Measurements from ENCODE around the gene ZNF699. TPM values are rescaled to one million over a fixed set of nuclear protein-coding genes. Genes with fewer than 3 reads are reported as not detected.
"Not testable (repeated sequence)": the region's sequence is repeated elsewhere in the genome, so short reads cannot be mapped to it uniquely, and the experiment has no call there.

ZNF699 gene
- total RNA-seq, 1 donor from 2014 or later = 11.0 TPM

- Histone ChIP-seq H3K36me3 (peaks cover 0 to 27% of the 10 kb centered on the region in 2 donors), H3K4me1 (peaks cover 15% of the 10 kb centered on the region), H3K27me3 (no peaks in the 10 kb centered on the region), H3K27ac (peak within 1 kb of the TSS; percentile 75), H3K9me3 (peaks cover 3% of the 10 kb centered on the region), H3K4me3 (peak within 1 kb of the TSS; percentile 85 to 90)
- intact Hi-C loops (cut with DNase I) = no loop called here
- TF ChIP-seq POLR2A (IDR thresholded peaks at IDR 0.05) (peak in 1 of 2 donors; percentile 5), POLR2AphosphoS5 (IDR thresholded peaks at IDR 0.05; ENCODE audit: insufficient read depth in 1 of 2, low read depth in 1 of 2) (peak; percentile 78 to 93)
- TF ChIP-seq, protein P1, sequence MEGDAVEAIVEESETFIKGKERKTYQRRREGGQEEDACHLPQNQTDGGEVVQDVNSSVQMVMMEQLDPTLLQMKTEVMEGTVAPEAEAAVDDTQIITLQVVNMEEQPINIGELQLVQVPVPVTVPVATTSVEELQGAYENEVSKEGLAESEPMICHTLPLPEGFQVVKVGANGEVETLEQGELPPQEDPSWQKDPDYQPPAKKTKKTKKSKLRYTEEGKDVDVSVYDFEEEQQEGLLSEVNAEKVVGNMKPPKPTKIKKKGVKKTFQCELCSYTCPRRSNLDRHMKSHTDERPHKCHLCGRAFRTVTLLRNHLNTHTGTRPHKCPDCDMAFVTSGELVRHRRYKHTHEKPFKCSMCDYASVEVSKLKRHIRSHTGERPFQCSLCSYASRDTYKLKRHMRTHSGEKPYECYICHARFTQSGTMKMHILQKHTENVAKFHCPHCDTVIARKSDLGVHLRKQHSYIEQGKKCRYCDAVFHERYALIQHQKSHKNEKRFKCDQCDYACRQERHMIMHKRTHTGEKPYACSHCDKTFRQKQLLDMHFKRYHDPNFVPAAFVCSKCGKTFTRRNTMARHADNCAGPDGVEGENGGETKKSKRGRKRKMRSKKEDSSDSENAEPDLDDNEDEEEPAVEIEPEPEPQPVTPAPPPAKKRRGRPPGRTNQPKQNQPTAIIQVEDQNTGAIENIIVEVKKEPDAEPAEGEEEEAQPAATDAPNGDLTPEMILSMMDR (IDR thresholded peaks at IDR 0.05) = peak in 1 of 3 experiments; percentile 11
- peak in 1 of 2 donors; percentile 91 for DNase-seq (ENCODE audit: extremely low spot score in 2 of 2)
Observed at GRCh38 chr19:9323919-9324583, 14.4 kb upstream of the ZNF699 start, which contains the start of gene ZNF559. Gene ZNF559, plus strand, starts transcription at chr19:9324179. Its CDS starts 14,371 bp downstream, at chr19:9338550.

GRCh38 chr19:9323557-9323918, 13.9 kb upstream of the ZNF699 start:
- Histone ChIP-seq H3K9me3 (peaks cover 3% of the 10 kb centered on the region), H3K27me3 (no peaks in the 10 kb centered on the region), H3K4me1 (peaks cover 15% of the 10 kb centered on the region), H3K36me3 (peaks cover 0 to 25% of the 10 kb centered on the region in 2 donors), H3K4me3 (peak overlapping the region; percentile 85 to 90), H3K27ac (peak overlapping the region; percentile 75)
- intact Hi-C loops (cut with DNase I) = no loop called here
- DNase-seq (ENCODE audit: extremely low spot score in 2 of 2) = no peak
- TF ChIP-seq POLR2AphosphoS5 (IDR thresholded peaks at IDR 0.05; ENCODE audit: insufficient read depth in 1 of 2, low read depth in 1 of 2) = no peak
- TF ChIP-seq, protein P1 (IDR thresholded peaks at IDR 0.05) = no peak

DNA sequence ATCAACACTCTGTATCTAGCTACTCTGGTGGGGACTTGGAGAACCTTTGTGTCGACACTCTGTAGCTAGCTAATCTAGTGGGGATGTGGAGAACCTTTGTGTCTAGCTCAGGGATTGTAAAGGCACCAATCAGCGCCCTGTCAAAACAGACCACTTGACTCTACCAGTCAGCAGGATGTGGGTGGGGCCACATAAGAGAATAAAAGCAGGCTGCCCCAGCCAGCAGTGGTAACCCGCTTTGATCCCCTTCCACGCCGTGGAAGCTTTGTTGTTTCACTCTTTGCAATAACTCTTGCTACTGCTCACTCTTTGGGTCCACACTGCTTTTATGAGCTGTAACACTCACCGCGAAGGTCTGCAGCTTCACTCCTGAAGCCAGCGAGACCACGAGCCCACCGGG, 12.6 kb upstream of the ZNF699 start:
- H3K9me3 ChIP-seq; H3K4me3 ChIP-seq; H3K27ac ChIP-seq; H3K27me3 ChIP-seq; DNase-seq (ENCODE audit: extremely low spot score in 2 of 2); intact Hi-C loops (cut with DNase I): not testable (repeated sequence)
- H3K36me3 ChIP-seq = peaks cover 0 to 14% of the 10 kb centered on the region in 2 donors
- H3K4me1 ChIP-seq = peaks cover 15% of the 10 kb centered on the region

DNA sequence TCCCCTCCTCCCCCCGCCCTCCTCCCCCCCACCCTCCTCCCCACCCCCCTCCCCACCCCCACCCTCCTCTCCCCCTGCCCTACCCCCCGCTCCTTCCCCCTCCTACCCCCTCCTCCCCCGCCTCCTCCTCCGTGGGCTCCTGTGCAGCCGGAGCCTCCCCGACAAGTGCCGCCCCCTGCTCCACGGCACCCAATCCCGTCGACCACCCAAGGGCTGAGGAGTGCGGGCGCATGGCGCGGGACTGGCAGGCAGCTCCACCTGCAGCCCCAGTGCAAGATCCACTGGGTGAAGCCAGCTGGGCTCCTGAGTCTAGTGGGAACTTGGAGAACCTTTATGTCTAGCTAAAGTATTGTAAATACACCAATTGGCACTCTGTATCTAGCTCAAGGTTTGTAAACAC, 12.1 kb upstream of the ZNF699 start:
- intact Hi-C loops (cut with DNase I) = not testable (repeated sequence)

DNA sequence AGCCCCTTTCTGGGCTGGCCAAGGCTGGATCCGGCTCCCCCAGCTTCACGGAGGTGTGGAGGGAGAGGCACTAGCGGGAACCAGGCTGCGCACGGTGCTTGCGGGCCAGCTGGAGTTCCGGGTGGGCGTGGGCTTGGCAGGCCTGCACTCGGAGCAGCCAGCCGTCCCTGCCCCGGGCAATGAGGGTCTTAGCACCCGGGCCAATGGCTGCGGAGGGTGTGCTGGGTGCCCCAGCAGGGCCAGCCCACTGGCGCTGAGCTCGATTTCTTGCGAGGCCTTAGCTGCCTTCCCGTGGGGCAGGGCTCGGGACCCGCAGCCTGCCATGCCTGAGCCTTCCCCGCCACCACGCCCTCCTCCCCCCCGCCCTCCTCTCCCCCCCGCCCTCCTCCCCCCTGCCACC, 11.7 kb upstream of the ZNF699 start:
- Histone ChIP-seq H3K4me3 (no peak overlapping the region), H3K36me3 (peaks cover 0 to 6% of the 10 kb centered on the region in 2 donors), H3K9me3 (no peaks in the 10 kb centered on the region), H3K27ac (no peak overlapping the region), H3K27me3 (no peaks in the 10 kb centered on the region), H3K4me1 (peaks cover 15% of the 10 kb centered on the region)
- no peak for DNase-seq (ENCODE audit: extremely low spot score in 2 of 2)
- TF ChIP-seq POLR2AphosphoS5 (IDR thresholded peaks at IDR 0.05; ENCODE audit: insufficient read depth in 1 of 2, low read depth in 1 of 2) (no peak), POLR2A (IDR thresholded peaks at IDR 0.05) (no peak)
- TF ChIP-seq, protein P1 (IDR thresholded peaks at IDR 0.05) = no peak
- intact Hi-C loops (cut with DNase I) = no loop called here

More for the DNA sequence above, 12.1 kb upstream of the ZNF699 start:
- H3K4me3 ChIP-seq; DNase-seq (ENCODE audit: extremely low spot score in 2 of 2); H3K27me3 ChIP-seq; H3K9me3 ChIP-seq; H3K27ac ChIP-seq: not testable (repeated sequence)
- H3K4me1 ChIP-seq = peaks cover 15% of the 10 kb centered on the region
- H3K36me3 ChIP-seq = peaks cover 0 to 11% of the 10 kb centered on the region in 2 donors

GRCh38 chr19:9313756-9314155, 4.1 kb upstream of the ZNF699 start:
- no peak for DNase-seq (ENCODE audit: extremely low spot score in 2 of 2)
- no peaks in the 10 kb centered on the region for H3K9me3 ChIP-seq
- H3K27ac ChIP-seq = no peak overlapping the region
- intact Hi-C loops (cut with DNase I) = no loop called here
- H3K27me3 ChIP-seq = no peaks in the 10 kb centered on the region
- H3K4me1 ChIP-seq = peaks cover 1% of the 10 kb centered on the region
- TF ChIP-seq POLR2A (IDR thresholded peaks at IDR 0.05) (no peak), POLR2AphosphoS5 (IDR thresholded peaks at IDR 0.05; ENCODE audit: insufficient read depth in 1 of 2, low read depth in 1 of 2) (no peak)
- TF ChIP-seq, protein P1 (IDR thresholded peaks at IDR 0.05) = no peak
- no peak overlapping the region for H3K4me3 ChIP-seq
- no peaks in the 10 kb centered on the region for H3K36me3 ChIP-seq

Data from vagina (tissue), 2 donors.